Transverse colon (tissue), 3 donors: ENCODE measurements around the gene FGGY.

Source experiments
- EP300 ChIP-seq: sonication (generic); formaldehyde crosslinking; IDR thresholded peaks from one replicate; pipeline ENCODE4 v1.6.1; 2017; ENCODE audit warnings: antibody characterized with exemption, low read depth
- POLR2A ChIP-seq: fragments of 450-650 bp; IDR thresholded peaks from one replicate; pipeline ENCODE4 v1.6.1; 2016; ENCODE audit warnings: antibody characterized with exemption, mild to moderate bottlenecking, moderate library complexity
- TF ChIP-seq, protein P1 (sequence below), 5 experiments: fragments of 200-600 bp in 3 of 5; fragments of 450-650 bp in 2 of 5; sonication (generic) in 3 of 5; IDR thresholded peaks; 1 replicate in 2 of 5; 2 replicates in 3 of 5; pipeline ENCODE4 v1.5.1; 2016 to 2017; ENCODE audit warnings: antibody characterized with exemption in 5 of 5, inconsistent platforms in 3 of 5, mild to moderate bottlenecking in 2 of 5, moderate library complexity in 1 of 5

DNA sequence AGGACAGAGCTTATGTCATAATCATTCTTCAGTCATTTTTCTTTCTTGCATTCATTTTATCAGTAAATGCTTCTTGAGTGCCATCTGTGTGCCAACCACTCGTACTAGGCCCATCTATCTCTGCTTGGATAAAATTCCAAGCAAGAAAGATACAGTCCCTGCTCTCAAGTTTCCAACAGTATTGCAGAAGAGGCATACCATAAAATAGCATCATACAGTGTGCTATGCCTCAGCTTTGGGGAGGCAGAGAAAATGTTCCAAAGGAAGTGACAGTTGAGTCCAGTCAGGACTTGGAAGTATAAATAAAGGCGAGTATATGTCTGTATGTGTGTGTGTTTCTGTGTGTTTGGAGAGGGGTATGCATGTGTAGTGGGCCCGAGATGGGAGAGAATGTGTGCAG lies 404.5 kb downstream of the FGGY start:
- TF ChIP-seq, protein P1, sequence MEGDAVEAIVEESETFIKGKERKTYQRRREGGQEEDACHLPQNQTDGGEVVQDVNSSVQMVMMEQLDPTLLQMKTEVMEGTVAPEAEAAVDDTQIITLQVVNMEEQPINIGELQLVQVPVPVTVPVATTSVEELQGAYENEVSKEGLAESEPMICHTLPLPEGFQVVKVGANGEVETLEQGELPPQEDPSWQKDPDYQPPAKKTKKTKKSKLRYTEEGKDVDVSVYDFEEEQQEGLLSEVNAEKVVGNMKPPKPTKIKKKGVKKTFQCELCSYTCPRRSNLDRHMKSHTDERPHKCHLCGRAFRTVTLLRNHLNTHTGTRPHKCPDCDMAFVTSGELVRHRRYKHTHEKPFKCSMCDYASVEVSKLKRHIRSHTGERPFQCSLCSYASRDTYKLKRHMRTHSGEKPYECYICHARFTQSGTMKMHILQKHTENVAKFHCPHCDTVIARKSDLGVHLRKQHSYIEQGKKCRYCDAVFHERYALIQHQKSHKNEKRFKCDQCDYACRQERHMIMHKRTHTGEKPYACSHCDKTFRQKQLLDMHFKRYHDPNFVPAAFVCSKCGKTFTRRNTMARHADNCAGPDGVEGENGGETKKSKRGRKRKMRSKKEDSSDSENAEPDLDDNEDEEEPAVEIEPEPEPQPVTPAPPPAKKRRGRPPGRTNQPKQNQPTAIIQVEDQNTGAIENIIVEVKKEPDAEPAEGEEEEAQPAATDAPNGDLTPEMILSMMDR (IDR thresholded peaks at IDR 0.05): no peak
- no peak for TF ChIP-seq POLR2A
- no peak for TF ChIP-seq EP300
